ENCODE data around the gene CYTH2.
"Not testable (repeated sequence)": the region's sequence is repeated elsewhere in the genome, so short reads cannot be mapped to it uniquely, and the experiment has no call there.

The CYTH2 gene

DNA sequence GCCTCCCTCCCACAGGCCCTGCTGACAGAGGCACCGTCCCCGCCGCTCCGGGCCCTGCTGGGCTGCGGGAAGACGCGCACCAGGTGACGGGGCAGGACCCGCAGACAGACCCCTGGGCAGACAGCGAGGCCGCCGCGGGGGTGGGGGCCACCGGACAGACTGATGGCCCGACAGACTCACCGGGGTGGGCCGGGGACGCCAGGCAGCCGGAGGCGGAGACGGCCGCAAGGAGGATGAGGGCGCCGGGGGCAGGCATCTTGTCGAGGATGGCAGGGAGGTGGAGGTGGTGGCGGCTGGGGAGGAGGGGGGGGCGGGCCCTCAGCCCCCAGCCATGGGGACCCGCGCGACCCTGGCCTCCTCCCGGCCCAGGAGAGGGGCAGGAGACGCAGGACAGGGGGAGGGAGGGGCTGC is 42.2 kb downstream of the CYTH2 start:
- Histone ChIP-seq H3K9me3 (replicated peaks; ENCODE audit: low read length) (no peaks in the 10 kb centered on the region), H3K4me1 (ENCODE audit: control insufficient read depth, insufficient read depth, low read length) (peaks cover 8% of the 10 kb centered on the region), H3K9ac (ENCODE audit: low read depth, low read length) (no peak overlapping the region), H3K27me3 (ENCODE audit: control insufficient read depth, insufficient read depth, low read length) (peaks cover 60% of the 10 kb centered on the region), H3K4me2 (ENCODE audit: low read length) (no peak overlapping the region), H3K4me3 (ENCODE audit: low read length) (no peak overlapping the region), H3K36me3 (ENCODE audit: insufficient read depth, low read length) (no peaks in the 10 kb centered on the region)

DNA sequence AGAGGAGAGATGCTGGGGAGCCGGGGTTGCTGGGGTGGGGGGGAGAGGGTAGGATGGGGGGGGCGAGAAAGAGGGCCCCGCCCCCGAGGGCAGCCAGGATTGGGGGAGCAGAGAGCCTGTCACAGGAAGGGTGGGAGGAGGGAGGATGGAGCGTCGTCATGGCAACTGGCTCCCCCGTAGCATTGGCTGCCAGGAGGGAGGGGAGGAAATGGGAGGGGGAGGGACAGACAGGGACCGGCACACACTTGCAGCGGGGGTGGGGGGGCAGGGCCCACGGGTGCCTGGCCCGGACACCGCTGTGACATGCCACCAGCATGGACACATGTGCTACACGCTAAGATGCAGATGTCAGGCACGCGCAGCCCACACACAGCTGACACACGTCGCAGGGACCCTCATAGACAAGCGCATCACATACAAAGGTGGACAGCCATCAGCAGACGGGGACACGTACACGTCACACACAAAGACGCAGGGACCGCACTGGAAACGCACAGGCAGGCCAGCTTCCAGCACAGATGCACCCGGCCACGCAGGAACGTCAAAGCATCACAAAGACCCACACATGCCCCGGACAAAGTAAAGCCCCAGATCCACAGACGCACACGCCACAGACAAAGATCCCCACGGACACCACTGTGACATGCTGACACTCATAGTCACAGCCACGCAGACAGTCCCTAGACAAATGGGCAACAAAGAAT is 42.8 kb downstream of the CYTH2 start, which contains the start of gene LMTK3:
Gene LMTK3 (minus strand): TSS at position 36 of the 704 bp plus-strand sequence. CDS start 259 bp downstream, outside the sequence.
- Histone ChIP-seq H3K9ac (ENCODE audit: low read depth, low read length) (no peak within 1 kb of the TSS), H3K36me3 (ENCODE audit: insufficient read depth, low read length) (no peaks in the 10 kb centered on the region), H3K4me3 (ENCODE audit: low read length) (no peak within 1 kb of the TSS), H3K4me2 (ENCODE audit: low read length) (no peak within 1 kb of the TSS), H3K4me1 (ENCODE audit: control insufficient read depth, insufficient read depth, low read length) (peaks cover 8% of the 10 kb centered on the region), H3K27me3 (ENCODE audit: control insufficient read depth, insufficient read depth, low read length) (peaks cover 58% of the 10 kb centered on the region), H3K9me3 (replicated peaks; ENCODE audit: low read length) (no peaks in the 10 kb centered on the region)

DNA sequence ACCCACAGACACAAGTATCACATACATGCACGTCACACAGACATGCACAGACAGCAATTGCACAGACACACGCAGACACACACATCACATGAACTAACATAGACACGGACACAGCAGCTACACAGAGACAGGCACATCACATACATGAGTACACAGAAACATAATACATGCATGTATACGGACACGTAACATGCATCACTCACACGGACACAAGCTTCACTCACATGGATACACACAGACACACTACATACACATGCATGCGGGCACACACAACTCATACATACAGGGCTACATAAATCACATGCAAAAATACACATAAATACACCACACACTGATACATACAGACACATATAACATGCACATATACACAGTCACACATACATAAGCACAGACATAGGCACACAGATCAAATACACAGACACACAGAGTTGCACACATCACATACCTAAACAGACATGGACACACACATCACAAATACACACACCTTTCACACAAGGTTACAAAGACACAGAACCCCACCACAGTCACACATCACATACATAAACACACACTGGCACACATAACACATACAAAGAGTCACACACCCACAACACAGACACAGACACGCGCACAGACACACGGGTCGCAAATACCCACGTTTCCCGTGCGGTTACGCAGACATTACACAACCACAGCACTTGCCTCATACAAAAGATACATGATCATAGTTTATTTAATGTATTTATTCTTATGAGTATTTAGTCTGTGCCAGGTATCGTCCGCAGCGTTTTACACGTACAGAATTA is 43.5 kb downstream of the CYTH2 start:
- Histone ChIP-seq H3K4me2 (ENCODE audit: low read length) (no peak overlapping the region), H3K4me3 (ENCODE audit: low read length) (no peak overlapping the region), H3K36me3 (ENCODE audit: insufficient read depth, low read length) (no peaks in the 10 kb centered on the region), H3K4me1 (ENCODE audit: control insufficient read depth, insufficient read depth, low read length) (peaks cover 8% of the 10 kb centered on the region), H3K9ac (ENCODE audit: low read depth, low read length) (no peak overlapping the region), H3K9me3 (replicated peaks; ENCODE audit: low read length) (no peaks in the 10 kb centered on the region), H3K27me3 (ENCODE audit: control insufficient read depth, insufficient read depth, low read length) (peaks cover 55% of the 10 kb centered on the region)

DNA sequence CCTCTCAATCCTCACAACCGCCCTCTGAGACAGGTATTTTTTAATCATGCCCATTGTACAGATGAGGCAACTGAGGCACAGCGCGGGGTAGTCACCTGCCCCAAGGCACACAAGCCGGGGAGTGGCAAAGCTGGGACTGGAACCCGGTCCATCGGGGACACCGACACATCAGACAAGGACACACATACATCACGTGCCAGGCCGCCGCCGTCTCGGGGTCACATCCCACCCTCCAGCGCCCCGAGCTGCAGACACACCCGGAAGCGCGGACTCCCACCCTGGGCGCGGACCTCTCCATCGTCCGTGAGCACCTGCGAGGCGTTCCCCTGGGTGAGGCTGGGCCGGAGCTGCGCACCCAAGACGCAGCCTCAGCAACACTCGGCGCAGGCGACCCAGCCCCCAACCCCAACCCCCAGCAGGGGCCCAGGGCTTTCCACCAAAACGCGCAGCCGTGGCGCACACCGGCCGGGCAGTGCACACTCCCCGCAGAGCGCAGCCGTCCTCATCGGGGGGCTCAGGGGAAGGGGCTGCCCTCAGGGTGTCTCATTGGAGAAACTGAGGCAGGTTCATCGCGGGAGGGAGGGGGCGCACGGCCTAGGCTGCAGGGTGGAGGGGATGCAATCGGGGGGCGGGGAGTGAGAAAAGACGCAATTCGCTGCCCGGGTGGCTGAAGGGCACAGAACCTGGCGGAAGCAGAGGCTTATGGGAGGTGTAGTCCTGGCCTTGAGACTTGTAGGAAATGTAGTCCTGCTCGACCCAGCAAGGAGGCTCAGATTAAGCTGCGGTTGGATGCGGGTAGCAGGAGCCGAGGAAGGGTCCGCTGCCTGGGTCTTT is 44.3 kb downstream of the CYTH2 start:
- peak overlapping the region; percentile 71 for H3K4me3 ChIP-seq (ENCODE audit: low read length)
- H3K4me1 ChIP-seq (ENCODE audit: control insufficient read depth, insufficient read depth, low read length), result peaks cover 8% of the 10 kb centered on the region
- H3K27me3 ChIP-seq (ENCODE audit: control insufficient read depth, insufficient read depth, low read length), result peaks cover 53% of the 10 kb centered on the region
- H3K36me3 ChIP-seq (ENCODE audit: insufficient read depth, low read length), result no peaks in the 10 kb centered on the region
- peak overlapping the region; percentile 88 for H3K4me2 ChIP-seq (ENCODE audit: low read length)
- H3K9ac ChIP-seq (ENCODE audit: low read depth, low read length), result no peak overlapping the region
- H3K9me3 ChIP-seq (replicated peaks; ENCODE audit: low read length), result no peaks in the 10 kb centered on the region

DNA sequence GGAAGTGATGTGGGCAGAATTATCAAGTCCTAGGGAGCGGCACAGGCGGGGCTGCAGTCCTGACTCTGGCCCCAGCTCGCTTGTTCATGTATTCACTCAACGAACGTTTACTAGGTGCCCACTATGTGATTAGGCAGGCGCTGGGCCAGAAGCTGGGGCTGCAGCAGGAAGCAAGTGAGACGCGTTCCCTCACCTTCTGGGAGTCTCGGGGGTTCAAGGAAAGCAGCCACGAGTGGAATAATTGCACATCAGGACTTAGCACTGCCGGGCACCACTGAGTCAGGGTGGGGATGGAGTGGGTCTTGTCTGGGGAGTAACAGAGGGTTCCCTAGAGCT is 44.9 kb downstream of the CYTH2 start:
- Histone ChIP-seq H3K9me3 (replicated peaks; ENCODE audit: low read length) (no peaks in the 10 kb centered on the region), H3K27me3 (ENCODE audit: control insufficient read depth, insufficient read depth, low read length) (peaks cover 50% of the 10 kb centered on the region), H3K4me3 (ENCODE audit: low read length) (peak overlapping the region; percentile 71), H3K9ac (ENCODE audit: low read depth, low read length) (no peak overlapping the region), H3K4me2 (ENCODE audit: low read length) (peak overlapping the region; percentile 88), H3K36me3 (ENCODE audit: insufficient read depth, low read length) (no peaks in the 10 kb centered on the region), H3K4me1 (ENCODE audit: control insufficient read depth, insufficient read depth, low read length) (peaks cover 8% of the 10 kb centered on the region)

DNA sequence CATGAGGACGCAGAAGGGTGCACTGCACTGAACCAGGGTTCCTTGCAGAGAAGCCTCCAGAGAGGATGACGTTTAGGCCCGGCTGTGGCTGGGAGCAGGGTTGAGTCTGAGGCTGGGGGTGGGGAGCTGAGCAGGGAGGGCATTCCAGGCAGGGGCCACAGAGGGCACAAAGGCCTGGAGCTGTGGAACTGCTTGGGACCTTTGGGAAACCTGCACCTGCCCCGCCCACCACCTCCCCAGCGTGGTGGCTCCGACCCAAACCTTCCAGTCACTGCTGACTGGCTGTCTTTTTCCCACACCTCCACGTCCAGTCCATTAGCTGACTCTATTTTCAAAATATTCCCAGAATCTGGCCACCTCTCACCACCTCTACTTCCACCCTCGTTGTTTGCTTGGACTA is 47.4 kb downstream of the CYTH2 start:
- Histone ChIP-seq H3K36me3 (ENCODE audit: insufficient read depth, low read length) (no peaks in the 10 kb centered on the region), H3K4me3 (ENCODE audit: low read length) (no peak overlapping the region), H3K9me3 (replicated peaks; ENCODE audit: low read length) (no peaks in the 10 kb centered on the region), H3K27me3 (ENCODE audit: control insufficient read depth, insufficient read depth, low read length) (peaks cover 34% of the 10 kb centered on the region), H3K4me2 (ENCODE audit: low read length) (no peak overlapping the region), H3K4me1 (ENCODE audit: control insufficient read depth, insufficient read depth, low read length) (peaks cover 8% of the 10 kb centered on the region), H3K9ac (ENCODE audit: low read depth, low read length) (no peak overlapping the region)

DNA sequence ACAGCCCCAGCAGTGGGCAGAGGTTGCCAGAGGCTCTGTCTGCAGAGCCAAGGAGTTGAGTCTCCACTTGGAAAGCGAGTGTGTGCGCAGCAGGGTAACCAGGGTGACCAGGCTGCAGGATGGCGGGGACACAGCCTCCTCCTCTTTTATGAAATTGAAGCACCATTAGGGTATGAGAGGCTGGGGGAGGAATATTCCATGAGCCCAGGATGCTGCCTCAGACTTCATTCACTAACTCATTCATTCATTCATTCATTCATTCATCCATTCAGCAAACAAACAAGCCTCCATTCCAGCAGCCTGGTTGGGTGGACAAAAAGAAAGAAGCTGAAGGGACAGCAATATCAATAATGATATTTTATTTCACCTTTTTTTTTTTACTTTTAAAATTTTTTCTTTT is 49.0 kb downstream of the CYTH2 start:
- H3K27me3 ChIP-seq (ENCODE audit: control insufficient read depth, insufficient read depth, low read length), result peaks cover 20% of the 10 kb centered on the region
- no peak overlapping the region for H3K4me3 ChIP-seq (ENCODE audit: low read length)
- no peaks in the 10 kb centered on the region for H3K36me3 ChIP-seq (ENCODE audit: insufficient read depth, low read length)
- no peak overlapping the region for H3K4me2 ChIP-seq (ENCODE audit: low read length)
- no peak overlapping the region for H3K9ac ChIP-seq (ENCODE audit: low read depth, low read length)
- H3K9me3 ChIP-seq (replicated peaks; ENCODE audit: low read length), result no peaks in the 10 kb centered on the region
- H3K4me1 ChIP-seq (ENCODE audit: control insufficient read depth, insufficient read depth, low read length), result peaks cover 7% of the 10 kb centered on the region

DNA sequence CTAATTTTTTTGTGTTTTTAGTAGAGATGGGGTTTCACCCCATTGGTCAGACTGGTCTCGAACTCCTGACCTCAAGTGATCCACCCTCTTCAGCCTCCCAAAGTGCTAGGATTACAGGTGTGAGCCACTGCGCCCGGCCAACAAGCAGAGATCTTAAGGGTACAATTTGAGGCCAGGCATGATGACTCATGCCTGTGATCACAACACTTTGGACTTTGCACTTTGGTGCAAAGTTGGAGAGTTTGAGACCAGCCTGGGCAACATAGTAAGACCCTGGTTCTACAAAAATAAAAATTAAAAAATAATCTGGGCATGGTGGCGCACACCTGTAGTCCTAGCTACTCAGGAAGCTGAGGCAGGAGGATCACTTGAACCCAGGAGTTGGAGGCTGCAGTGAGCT is 50.3 kb downstream of the CYTH2 start:
- H3K27me3 ChIP-seq (ENCODE audit: control insufficient read depth, insufficient read depth, low read length), result peaks cover 11% of the 10 kb centered on the region
- H3K36me3 ChIP-seq (ENCODE audit: insufficient read depth, low read length); H3K9me3 ChIP-seq (replicated peaks; ENCODE audit: low read length); H3K4me3 ChIP-seq (ENCODE audit: low read length); H3K9ac ChIP-seq (ENCODE audit: low read depth, low read length); H3K4me2 ChIP-seq (ENCODE audit: low read length); H3K4me1 ChIP-seq (ENCODE audit: control insufficient read depth, insufficient read depth, low read length): not testable (repeated sequence)

DNA sequence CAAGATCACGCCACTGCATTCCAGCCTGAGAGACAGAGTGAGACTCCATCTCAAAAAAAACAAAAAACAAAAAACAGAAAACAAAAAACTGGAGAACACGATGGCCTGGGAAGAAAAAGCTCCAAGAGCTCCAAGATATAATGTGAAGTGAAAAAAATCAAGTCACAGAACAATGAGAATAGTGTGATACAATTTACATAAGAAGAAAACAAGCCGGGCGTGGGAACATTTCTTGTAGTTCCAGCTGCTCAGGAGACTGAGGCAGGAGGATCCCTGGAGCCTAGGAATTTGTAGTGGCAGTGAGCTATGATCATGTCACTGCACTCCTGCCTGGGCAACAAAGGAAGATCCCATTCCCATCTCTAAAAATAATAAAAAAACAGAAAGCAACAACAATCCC is 51.0 kb downstream of the CYTH2 start:
- Histone ChIP-seq H3K9me3 (replicated peaks; ENCODE audit: low read length) (peaks cover 6% of the 10 kb centered on the region), H3K4me3 (ENCODE audit: low read length) (no peak overlapping the region), H3K4me1 (ENCODE audit: control insufficient read depth, insufficient read depth, low read length) (no peaks in the 10 kb centered on the region), H3K36me3 (ENCODE audit: insufficient read depth, low read length) (no peaks in the 10 kb centered on the region), H3K27me3 (ENCODE audit: control insufficient read depth, insufficient read depth, low read length) (peaks cover 11% of the 10 kb centered on the region), H3K4me2 (ENCODE audit: low read length) (no peak overlapping the region), H3K9ac (ENCODE audit: low read depth, low read length) (no peak overlapping the region)

DNA sequence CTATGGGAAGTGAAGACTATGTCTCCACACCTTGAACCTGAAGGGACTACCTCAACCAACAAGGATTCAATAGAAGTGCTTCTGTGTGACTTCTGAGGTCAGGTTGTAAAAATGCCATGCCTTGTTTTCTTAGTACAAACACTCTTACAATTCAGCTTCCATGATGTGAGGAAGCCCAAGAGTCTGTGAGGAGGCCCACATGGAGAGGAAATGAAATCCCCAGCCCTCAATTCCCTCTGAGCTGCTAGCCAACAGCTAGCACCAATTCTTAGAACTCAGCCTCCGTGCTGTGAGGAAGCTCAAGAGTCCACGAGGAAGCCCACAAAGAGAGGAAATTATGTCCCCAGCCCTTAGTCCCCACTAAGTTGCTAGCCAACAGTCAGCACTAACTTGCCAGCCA is 55.1 kb downstream of the CYTH2 start:
- peaks cover 9% of the 10 kb centered on the region for H3K9me3 ChIP-seq (replicated peaks; ENCODE audit: low read length)
- H3K27me3 ChIP-seq (ENCODE audit: control insufficient read depth, insufficient read depth, low read length), result no peaks in the 10 kb centered on the region
- no peaks in the 10 kb centered on the region for H3K36me3 ChIP-seq (ENCODE audit: insufficient read depth, low read length)
- H3K4me3 ChIP-seq (ENCODE audit: low read length), result no peak overlapping the region
- no peak overlapping the region for H3K4me2 ChIP-seq (ENCODE audit: low read length)
- no peaks in the 10 kb centered on the region for H3K4me1 ChIP-seq (ENCODE audit: control insufficient read depth, insufficient read depth, low read length)
- H3K9ac ChIP-seq (ENCODE audit: low read depth, low read length), result no peak overlapping the region

DNA sequence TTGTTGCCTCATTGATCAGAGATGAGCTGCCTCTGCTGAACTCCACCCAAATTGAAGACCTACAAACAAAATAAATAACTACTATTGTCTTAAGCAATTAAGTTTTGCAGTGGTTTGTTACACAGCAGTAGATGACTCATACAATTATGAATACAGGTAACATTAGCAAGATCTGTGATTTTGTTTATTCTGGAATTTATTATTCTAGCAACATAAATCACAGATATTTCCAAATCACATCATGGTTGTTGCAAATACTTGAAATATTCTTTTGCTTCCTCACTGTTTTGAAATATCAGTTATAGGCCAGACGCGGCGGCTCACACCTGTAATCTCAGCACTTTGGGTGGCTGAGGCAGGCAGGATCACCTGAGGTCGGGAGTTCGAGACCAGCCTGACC is 55.6 kb downstream of the CYTH2 start:
- Histone ChIP-seq H3K9me3 (replicated peaks; ENCODE audit: low read length) (peaks cover 9% of the 10 kb centered on the region), H3K9ac (ENCODE audit: low read depth, low read length) (no peak overlapping the region), H3K4me3 (ENCODE audit: low read length) (no peak overlapping the region), H3K36me3 (ENCODE audit: insufficient read depth, low read length) (no peaks in the 10 kb centered on the region), H3K4me1 (ENCODE audit: control insufficient read depth, insufficient read depth, low read length) (no peaks in the 10 kb centered on the region), H3K27me3 (ENCODE audit: control insufficient read depth, insufficient read depth, low read length) (no peaks in the 10 kb centered on the region), H3K4me2 (ENCODE audit: low read length) (no peak overlapping the region)

All from skeletal muscle satellite cell (primary cell).